Stimulated activated CD4-positive, alpha-beta T cell treated with anti-CD3 and anti-CD28 coated beads, Interleukin-4, amount 100 ng/mL, for 24 hours (primary cell): ENCODE results near the gene KLRF1.
A peak's percentile ranks its signal among the peaks of the same experiment; 100 is the strongest.

Experiments used
- DNase-seq: peaks from one replicate; pipeline ENCODE4 v3.0.0-alpha.2; 2020

The KLRF1 gene

GRCh38 chr12:9827209-9827888 lies at the start of gene KLRF1:
Gene KLRF1 (plus strand): TSS chr12:9827481. CDS start chr12:9827545, 64 bp downstream.
- no peak for DNase-seq

- DNase-seq = no peak
Observed at GRCh38 chr12:9779209-9779608, 48.1 kb upstream of the KLRF1 start.

GRCh38 chr12:9781360-9781759 lies 45.9 kb upstream of the KLRF1 start:
- DNase-seq = no peak

DNA sequence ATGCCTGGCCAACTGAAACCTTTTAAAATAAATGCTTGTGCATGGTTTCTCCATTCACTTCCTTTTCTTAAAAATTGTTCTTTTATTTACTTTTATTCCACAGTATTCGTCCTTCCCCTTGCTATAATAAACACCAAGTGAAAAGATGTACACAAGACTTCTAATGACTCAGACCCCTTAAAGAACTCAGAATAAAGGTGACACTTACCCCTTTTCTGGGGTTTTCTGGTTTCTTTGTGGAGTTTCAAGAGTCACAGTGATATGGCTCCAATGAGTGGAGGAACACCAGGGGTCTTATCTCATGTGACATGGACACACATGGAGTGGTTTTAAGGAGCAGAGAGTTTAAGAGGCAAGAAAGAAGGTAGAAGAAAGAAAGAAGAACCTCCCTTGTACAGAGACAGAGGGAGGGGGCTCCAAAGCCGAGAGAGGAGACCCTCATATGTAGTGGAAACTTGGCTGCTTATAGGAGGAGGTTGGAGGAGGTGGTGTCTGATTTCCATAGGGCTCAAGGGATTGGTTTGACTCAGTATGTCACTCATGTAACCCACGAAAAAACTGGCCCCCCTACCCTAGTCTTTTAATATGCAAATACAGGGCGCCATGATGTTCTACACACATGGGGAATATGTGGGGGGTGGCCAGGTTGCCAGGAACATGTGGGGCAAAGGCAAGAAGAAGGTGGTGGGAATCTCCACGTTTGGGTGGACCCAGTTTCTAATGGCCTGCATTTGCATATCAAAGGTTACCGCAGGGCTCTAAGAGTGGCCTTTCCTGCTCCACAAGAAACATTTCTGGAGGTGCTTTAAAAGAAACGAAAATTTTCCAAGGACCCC lies 44.5 kb upstream of the KLRF1 start:
- no peak for DNase-seq

- DNase-seq = no peak
Observed at GRCh38 chr12:9784326-9784725, 43.0 kb upstream of the KLRF1 start.

GRCh38 chr12:9784816-9785215 lies 42.5 kb upstream of the KLRF1 start:
- no peak for DNase-seq

DNA sequence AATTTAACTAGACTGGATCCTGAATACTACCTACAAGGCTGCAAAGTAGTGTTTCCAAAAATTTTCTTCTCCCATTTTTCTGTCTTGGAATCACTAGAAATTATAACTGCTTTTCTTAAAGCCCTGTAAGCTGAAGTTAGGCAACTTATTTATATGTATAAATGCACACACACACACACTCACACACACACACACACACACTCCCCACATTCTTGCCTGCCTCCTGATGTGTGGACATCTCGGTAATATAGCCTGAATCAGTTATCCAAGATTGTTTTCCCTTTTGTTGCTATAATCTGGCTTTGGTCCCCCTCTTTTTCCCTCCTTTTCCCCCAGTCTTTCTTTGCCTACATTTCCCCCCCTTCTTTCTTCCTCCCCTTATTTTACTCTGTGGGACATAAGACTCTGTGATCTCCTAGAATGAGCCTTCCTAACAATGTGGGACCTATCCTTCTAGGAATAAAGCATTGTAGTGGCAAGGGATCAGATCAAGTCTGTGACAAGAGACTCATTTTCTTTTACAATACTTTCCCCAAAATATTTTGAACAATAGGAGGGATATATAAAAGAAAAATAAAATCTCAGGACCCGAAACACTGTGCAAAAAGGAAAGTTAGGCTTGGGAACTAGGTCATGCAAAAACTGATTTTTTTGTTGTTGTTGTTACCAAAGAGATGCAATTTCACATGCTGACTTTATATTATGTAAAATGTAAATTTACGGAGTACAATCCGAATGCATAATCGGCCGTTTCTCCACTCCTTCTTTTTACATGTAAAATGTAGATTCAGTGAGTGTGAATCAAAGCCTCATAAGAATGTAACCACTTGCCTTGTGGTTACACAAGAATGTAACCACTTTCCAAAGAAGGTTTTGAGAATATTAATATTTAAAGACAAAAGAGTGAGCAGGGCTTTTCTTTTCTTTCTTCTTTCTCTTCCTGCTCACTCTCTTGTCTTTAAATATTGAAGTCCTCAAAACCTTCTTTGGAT lies 40.3 kb upstream of the KLRF1 start:
- no peak for DNase-seq

GRCh38 chr12:9792185-9792900 lies 34.9 kb upstream of the KLRF1 start:
- no peak for DNase-seq

GRCh38 chr12:9792961-9793617 lies 34.2 kb upstream of the KLRF1 start:
- no peak for DNase-seq

- DNase-seq = no peak
Observed at GRCh38 chr12:9793779-9794395, 33.4 kb upstream of the KLRF1 start.

DNA sequence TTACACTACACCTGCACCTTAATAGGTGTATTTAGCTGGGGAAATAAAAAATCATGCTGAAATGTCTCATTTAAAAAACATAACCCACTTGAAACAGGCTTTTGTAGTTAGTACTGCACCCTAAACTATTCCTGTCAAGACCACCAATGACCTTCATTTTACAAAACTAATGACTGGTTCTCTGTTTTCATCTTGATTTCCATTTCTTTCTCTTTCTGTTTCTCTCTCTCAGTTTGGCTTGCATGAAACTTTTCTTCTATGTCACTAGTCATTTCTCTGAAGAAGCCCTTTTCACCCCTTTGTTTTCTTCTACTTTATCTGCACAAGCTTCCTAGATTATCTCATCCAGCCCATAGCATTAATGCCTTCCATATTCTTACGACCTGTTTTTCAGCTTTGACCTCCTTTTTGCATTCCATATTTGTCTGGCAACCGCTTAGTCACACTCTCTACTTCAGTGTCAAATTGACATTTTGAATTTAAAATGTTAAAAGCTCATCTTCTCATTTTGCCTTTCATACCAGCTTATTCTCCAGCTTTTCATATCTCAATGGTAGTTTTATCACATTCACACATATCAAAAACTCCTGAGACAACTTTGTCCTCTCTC lies 32.7 kb upstream of the KLRF1 start:
- no peak for DNase-seq

DNA sequence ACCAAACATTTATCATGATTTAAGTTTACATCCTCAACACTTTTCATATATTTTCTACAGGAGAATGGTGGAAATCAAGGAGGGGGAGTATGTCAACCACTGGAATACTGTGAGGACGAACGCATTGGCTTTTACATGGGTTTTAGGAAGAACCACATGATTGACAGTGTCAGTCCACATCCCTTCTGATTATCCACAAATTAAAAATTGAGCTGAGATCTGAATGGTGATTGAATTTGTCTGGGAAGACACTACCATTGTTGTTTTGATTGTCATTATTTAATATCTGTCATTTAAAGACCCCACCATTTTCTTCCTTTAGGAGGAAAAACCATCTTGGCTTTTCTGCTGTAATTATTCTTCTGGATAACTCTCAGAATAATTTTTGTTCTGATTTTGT lies 31.3 kb upstream of the KLRF1 start:
- DNase-seq = no peak

DNA sequence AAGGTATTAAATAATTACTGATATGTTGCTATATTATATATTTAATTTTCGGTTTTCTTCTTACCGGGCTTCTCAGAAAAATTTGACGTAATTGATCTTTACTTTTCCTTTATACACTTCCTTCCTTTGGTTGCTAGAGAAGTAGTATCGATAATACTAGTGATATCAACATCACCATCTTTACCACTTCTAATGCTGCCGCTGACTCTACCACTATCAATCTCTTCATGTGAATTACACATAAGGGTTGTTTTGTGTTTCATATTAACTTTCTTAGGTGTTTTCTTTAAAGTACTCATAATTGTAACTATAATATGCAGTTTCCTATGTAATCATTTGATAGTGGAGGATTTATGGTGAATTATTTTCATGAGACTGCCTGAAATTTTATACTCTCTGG lies 30.9 kb upstream of the KLRF1 start:
- DNase-seq = peak; percentile 20

- DNase-seq = no peak
Observed at GRCh38 chr12:9796971-9797370, 30.3 kb upstream of the KLRF1 start.

DNA sequence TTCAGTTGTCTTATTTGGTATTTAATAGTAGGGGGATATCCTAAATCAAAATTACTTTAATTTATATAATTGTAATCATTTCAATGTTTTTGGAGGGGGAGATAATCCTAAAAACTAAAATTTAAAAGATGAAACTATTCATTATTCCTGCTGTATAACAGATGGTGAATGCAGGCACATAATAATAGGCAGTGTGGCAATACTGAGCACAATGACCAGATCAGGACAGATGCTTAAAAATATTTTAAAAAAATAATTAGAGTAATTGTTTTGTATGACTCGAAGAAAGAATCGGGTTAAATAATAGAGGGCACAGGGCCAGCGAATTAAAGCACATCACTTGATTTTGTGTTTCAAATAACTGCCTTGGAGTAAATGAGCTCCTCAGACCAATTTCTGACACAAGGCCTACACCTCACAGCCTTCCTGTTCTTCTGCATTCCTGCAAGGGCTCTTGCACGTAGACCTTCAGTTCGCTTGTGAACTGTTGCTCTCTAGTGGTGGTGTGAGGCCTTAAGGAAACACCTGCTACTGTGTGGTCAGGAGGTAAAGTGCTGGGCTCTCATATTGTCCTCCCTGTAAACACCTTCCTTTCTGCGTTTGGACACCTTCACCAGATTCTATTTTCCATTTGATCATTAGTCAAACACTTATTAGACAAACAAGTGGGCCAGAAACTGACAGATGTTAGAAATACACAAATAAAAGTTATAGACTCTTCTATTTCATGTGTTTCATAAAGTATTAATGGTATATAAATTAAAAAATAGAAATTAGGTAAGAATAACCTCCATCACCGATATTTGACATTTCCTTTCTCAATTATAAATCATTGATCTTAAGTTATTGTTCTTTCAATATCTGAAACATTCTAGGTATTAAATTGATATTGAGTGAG lies 29.3 kb upstream of the KLRF1 start:
- peak; percentile 74 for DNase-seq

DNA sequence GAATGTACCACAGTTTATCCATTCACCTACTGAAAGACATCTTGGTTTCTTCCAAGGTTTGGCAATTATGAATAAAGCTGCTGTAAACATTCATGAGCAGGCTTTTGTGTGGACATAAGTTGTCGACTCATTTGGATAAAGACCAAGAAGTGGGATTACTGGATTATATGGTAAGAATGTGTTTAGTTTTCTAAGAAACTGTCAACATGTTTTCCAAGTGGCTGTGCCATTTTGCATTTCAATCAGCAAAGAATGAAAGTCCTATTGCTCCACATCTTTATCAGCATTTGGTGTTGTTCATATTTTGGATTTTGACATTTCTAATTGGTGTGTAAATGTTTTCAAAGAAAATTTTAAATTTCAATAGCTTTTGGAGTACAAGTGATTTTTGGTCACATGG lies 27.3 kb upstream of the KLRF1 start:
- DNase-seq = no peak

- DNase-seq = no peak
Observed at GRCh38 chr12:9805883-9806282, 21.4 kb upstream of the KLRF1 start.

GRCh38 chr12:9806714-9807113 lies 20.6 kb upstream of the KLRF1 start:
- no peak for DNase-seq

DNA sequence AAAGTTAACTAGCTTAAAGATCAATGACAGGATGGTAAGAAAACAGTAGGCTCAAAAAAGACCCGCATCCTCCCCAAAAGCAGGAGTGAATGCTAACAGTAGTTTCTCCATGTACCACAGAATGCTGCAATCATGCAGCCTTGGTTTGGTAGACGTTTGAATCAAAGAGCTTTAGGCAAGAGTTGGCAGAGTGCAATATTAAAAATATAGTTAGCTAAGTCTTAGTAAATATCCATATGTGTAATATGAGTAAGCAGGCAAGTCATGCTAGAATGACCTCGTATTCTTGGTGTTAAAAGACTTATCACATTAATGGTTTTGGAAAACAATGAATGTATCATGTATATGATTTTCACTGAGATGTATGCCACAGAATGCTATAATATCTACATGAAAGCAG lies 18.8 kb upstream of the KLRF1 start:
- DNase-seq = no peak

DNA sequence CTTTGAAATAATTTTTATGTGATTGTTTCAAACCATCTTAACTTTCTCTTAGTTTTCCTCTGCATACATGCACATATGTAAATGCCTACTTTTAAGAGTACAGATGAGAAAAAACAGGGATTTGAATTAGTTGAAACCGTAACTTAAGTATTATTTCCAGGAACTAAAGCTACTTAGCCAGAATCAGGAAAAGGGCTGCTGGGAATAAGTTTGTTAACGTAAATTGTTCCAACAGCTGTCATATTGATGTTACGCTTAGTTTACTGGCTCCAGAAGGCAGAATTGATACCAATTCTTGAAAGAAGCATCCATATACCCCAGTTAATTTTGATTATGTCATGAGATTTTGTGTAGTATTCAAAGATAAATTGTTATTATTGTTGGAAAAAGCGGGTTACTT lies 17.9 kb upstream of the KLRF1 start:
- DNase-seq = no peak
